Nephron (organoid): ENCODE data around the gene EVI5L.

ENCODE experiments used
- H3K27ac Mint-ChIP-seq, 3 experiments: 2 replicates each; pipeline ENCODE4 v1.8.0; 2020; ENCODE audit warnings: mixed read lengths in 3 of 3, mild to moderate bottlenecking in 2 of 3, moderate library complexity in 1 of 3
- H3K27me3 Mint-ChIP-seq: 2 replicates; pipeline ENCODE4 v1.8.0; 2021; ENCODE audit warnings: low read depth, mild to moderate bottlenecking, moderate library complexity, mixed read lengths
- H3K36me3 Mint-ChIP-seq: 2 replicates; pipeline ENCODE4 v1.8.0; 2020; ENCODE audit warnings: low read depth, mixed read lengths
- H3K4me1 Mint-ChIP-seq: 2 replicates; pipeline ENCODE4 v1.8.0; 2020; ENCODE audit warnings: mixed read lengths
- H3K4me3 Mint-ChIP-seq, 3 experiments: 2 replicates each; pipeline ENCODE4 v1.8.0; 2020; ENCODE audit warnings: mild to moderate bottlenecking in 3 of 3, mixed read lengths in 3 of 3, moderate library complexity in 2 of 3
- H3K9me3 Mint-ChIP-seq: 2 replicates; pipeline ENCODE4 v1.8.0; 2020; ENCODE audit warnings: mixed read lengths
- CTCF ChIP-seq, 3 experiments: fragments of 200-600 bp; sonication (generic); IDR thresholded peaks; one replicate each; pipeline ENCODE4 v1.5.0; 2021; ENCODE audit warnings: antibody characterized with exemption in 3 of 3; ENCODE audit not compliant: unreplicated experiment in 3 of 3

The EVI5L gene

GRCh38 chr19:7829561-7830271, at the start of gene EVI5L:
EVI5L (plus strand) TSS chr19:7830218; CDS start chr19:7846543, 16,325 bp downstream.
- Mint-ChIP-seq H3K27ac (peak within 1 kb of the TSS in 2 of 3 experiments; percentile 21 to 41), H3K4me1 (peaks cover 24% of the 10 kb centered on the region)

GRCh38 chr19:7781157-7781556, 48.9 kb upstream of the EVI5L start:
- H3K4me3 Mint-ChIP-seq = no peak overlapping the region
- peaks cover 69% of the 10 kb centered on the region for H3K27me3 Mint-ChIP-seq
- H3K27ac Mint-ChIP-seq = no peak overlapping the region

More at GRCh38 chr19:7829561-7830271, at the start of gene EVI5L:
- no peaks in the 10 kb centered on the region for H3K9me3 Mint-ChIP-seq
- no peak for TF ChIP-seq CTCF (IDR thresholded peaks at IDR 0.05; ENCODE audit: unreplicated experiment in 3 of 3)
- peaks cover 17% of the 10 kb centered on the region for H3K27me3 Mint-ChIP-seq
- no peaks in the 10 kb centered on the region for H3K36me3 Mint-ChIP-seq
- peak within 1 kb of the TSS; percentile 88 to 96 (median 91) for H3K4me3 Mint-ChIP-seq

GRCh38 chr19:7783991-7784423, 46.0 kb upstream of the EVI5L start:
- peaks cover 85% of the 10 kb centered on the region for H3K27me3 Mint-ChIP-seq
- no peaks in the 10 kb centered on the region for H3K36me3 Mint-ChIP-seq
- peaks cover 3% of the 10 kb centered on the region for H3K9me3 Mint-ChIP-seq
- no peak overlapping the region for H3K27ac Mint-ChIP-seq
- no peak overlapping the region for H3K4me3 Mint-ChIP-seq
- no peak for TF ChIP-seq CTCF (IDR thresholded peaks at IDR 0.05; ENCODE audit: unreplicated experiment in 3 of 3)
- H3K4me1 Mint-ChIP-seq = no peaks in the 10 kb centered on the region

More at GRCh38 chr19:7781157-7781556, 48.9 kb upstream of the EVI5L start:
- H3K36me3 Mint-ChIP-seq = no peaks in the 10 kb centered on the region
- no peak for TF ChIP-seq CTCF (IDR thresholded peaks at IDR 0.05; ENCODE audit: unreplicated experiment in 3 of 3)
- no peaks in the 10 kb centered on the region for H3K4me1 Mint-ChIP-seq
- H3K9me3 Mint-ChIP-seq = peaks cover 3% of the 10 kb centered on the region

- peaks cover 87% of the 10 kb centered on the region for H3K27me3 Mint-ChIP-seq
- TF ChIP-seq CTCF (IDR thresholded peaks at IDR 0.05; ENCODE audit: unreplicated experiment in 3 of 3) = no peak
- no peak overlapping the region for H3K27ac Mint-ChIP-seq
- no peak overlapping the region for H3K4me3 Mint-ChIP-seq
- no peaks in the 10 kb centered on the region for H3K36me3 Mint-ChIP-seq
- H3K4me1 Mint-ChIP-seq = no peaks in the 10 kb centered on the region
- H3K9me3 Mint-ChIP-seq = peaks cover 3% of the 10 kb centered on the region
Measured at GRCh38 chr19:7784856-7785255, 45.2 kb upstream of the EVI5L start.

- H3K4me3 Mint-ChIP-seq = peak overlapping the region; percentile 11 to 68 (median 41)
- TF ChIP-seq CTCF (IDR thresholded peaks at IDR 0.05; ENCODE audit: unreplicated experiment in 3 of 3) = no peak
- no peak overlapping the region for H3K27ac Mint-ChIP-seq
- peaks cover 3% of the 10 kb centered on the region for H3K4me1 Mint-ChIP-seq
- peaks cover 3% of the 10 kb centered on the region for H3K9me3 Mint-ChIP-seq
- peaks cover 95% of the 10 kb centered on the region for H3K27me3 Mint-ChIP-seq
- no peaks in the 10 kb centered on the region for H3K36me3 Mint-ChIP-seq
Measured at GRCh38 chr19:7787141-7787540, 42.9 kb upstream of the EVI5L start.
